GM18951 (cell line): ENCODE data around the gene EPS8.

Source experiments
- POLR2A ChIP-seq: IDR thresholded peaks from 4 replicates; pipeline ENCODE4 v1.6.1; 2011; ENCODE audit warnings: mild to moderate bottlenecking; ENCODE audit not compliant: insufficient read length, insufficient read depth; ENCODE audit errors: extremely low read depth
- in situ Hi-C: fragments of 300-500 bp; cut with MboI; formaldehyde crosslinking; loops from one replicate; pipeline ENCODE4 v1.12.0; 2022; ENCODE audit warnings: low sequenced_read_pairs, mixed read lengths, inconsistent platforms; ENCODE audit not compliant: unreplicated experiment

EPS8 gene

DNA sequence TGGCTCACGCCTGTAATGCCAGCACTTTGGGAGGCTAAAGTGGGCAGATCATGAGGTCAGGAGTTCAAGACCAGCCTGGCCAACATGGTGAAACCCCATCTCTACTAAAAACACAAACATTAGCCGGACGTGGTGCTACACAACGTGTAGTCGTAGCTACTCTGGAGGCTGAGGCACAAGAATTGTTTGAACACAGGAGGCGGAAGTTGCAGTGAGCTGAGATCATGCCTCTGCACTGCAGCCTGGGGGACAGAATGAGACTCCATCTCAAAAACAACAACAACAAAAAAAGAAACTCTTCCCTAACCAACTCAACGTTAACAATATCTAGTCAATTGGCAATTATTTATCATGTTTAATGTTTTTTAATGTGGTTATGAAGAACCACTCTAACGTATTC is 89.3 kb downstream of the EPS8 start:
- in situ Hi-C loops, result no loop called here
- no peak for TF ChIP-seq POLR2A

DNA sequence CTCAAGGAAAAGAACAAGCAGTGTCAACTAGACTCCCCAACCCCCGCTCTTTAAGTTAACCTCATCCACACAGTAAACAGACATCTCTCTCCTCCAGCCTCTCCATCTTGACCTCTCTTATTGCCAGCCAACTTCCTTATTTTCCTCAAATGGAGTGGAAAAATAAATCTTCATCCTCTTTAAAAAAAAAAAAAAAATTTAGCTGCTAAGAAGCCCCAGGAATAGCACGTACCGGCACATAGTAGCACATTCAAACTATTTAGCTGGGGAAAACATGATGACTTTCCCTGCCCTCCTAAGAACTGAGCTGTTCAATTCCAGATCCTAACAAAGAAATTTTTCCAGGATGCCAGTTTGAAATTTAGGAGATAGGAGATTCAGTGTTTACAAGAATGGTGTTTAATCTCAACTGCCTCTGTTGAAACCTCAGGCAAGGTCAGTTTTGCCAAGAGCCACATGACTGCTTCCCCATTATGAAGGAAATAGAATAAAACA is 90.8 kb downstream of the EPS8 start:
- in situ Hi-C loops, result no loop called here
- TF ChIP-seq POLR2A, result no peak

- in situ Hi-C loops, result no loop called here
- TF ChIP-seq POLR2A, result no peak
Measured at GRCh38 chr12:15697201-15697600, 92.0 kb downstream of the EPS8 start.

DNA sequence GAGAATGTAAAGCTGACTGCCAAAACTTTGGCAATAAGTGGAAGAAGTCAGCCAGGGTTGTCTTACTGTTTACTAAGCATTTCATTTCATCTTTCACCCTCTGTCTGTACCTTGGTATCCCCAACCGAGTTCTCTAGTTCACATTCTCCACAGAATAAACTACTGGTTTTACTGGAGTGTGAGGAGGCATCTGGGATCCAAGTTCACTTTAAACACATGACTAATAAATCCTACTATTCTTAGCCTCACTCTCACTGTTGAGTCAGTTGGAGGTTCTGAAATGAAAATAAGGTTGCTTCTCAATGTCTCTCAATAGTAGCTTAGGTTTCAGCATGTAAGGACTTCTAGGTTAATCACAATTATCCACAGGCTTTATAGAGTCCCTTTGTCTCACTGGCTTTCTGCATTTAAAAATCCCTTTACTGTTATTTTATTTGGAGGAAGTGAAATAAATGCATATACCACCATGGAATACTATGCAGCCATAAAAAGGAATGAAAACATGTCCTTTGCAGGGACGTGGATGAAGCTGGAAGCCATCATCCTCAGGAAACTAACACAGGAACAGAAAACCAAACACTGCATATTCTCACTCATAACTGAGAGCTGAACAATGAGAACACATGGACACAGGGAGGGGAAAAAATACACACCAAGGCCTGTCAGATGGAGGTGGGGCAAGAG is 95.8 kb downstream of the EPS8 start:
- in situ Hi-C loops, result no loop called here
- no peak for TF ChIP-seq POLR2A

DNA sequence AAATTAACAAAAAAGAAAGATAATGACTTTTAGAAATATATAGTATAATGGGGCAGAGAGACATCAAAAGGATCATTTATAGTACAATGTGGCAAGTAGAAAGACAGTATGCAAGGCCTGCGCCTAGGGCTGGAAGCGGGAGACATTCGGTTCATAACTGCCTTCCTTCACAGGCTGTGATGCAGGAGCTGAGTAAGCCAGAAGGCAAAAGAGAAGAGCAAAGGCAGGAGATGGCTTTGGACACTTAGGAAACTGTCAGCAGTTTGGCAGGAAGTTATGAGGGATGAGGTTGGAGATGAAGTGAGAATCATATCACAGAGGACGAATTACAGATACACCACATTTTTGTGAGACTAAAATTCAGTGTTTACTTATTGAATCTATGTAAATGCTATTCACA is 97.8 kb downstream of the EPS8 start:
- in situ Hi-C loops, result no loop called here
- no peak for TF ChIP-seq POLR2A

DNA sequence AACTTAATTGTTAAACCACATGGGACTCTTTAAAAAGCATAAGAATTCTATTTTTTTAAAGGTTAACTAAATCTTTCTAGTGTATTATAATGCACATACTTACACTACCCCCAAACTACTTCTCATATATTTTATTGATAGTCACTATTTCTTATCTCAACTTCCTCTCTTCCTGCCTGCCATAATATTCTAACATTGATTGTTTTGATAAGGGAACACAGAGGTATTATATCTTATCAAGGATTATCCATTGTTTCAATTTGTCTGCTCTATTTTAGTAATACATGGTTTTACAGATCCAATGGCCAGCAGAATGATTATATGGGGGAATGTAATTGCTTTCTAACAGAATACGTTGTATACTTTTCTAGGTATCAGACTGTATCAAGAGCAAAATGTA is 98.9 kb downstream of the EPS8 start:
- no peak for TF ChIP-seq POLR2A
- in situ Hi-C loops, result no loop called here

- in situ Hi-C loops, result no loop called here
- TF ChIP-seq POLR2A, result no peak
Measured at GRCh38 chr12:15689751-15690191, 99.4 kb downstream of the EPS8 start.

DNA sequence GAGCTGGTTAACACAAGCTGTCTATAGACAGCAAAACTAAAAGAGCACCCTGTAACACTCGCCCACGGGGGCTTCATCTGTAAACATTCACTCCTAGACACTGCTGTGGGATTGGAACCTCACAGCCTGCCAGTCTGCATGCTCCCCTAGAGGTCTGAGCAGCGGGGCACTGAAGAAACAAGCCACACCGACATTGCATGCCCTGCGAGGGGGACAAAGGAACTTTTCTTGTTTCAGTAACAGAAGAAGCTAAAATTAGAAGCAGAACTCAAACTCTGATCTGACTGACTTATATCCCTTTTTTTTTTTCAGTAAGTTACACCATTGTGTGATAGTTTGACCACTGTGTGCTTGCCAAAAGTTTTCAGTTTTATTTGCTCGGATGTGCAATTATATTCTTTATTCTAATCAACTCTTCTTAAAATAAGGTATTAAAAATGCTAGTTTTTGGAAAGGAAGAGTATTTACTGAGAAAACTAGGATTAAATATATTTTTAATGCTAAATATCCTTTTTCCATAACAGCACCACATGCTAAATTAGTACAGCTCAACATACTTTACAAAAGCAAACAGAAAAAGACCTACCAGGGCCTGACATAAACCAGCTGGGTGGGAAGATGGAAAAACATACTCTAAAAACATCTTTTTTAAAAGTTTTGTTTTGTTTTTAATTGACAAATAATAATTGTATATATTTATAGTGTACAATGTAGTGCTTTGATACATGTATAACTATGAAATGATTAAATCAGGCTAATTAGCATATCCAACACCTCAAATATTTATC is 100.2 kb downstream of the EPS8 start:
- in situ Hi-C loops, result no loop called here

GRCh38 chr12:15688202-15688736 is 100.9 kb downstream of the EPS8 start:
- in situ Hi-C loops, result no loop called here
- TF ChIP-seq POLR2A, result no peak

More for the DNA sequence above, 100.2 kb downstream of the EPS8 start:
- no peak for TF ChIP-seq POLR2A

GRCh38 chr12:15687583-15687982 is 101.6 kb downstream of the EPS8 start:
- in situ Hi-C loops, result no loop called here
- no peak for TF ChIP-seq POLR2A

GRCh38 chr12:15684896-15685658 is 104.1 kb downstream of the EPS8 start:
- TF ChIP-seq POLR2A, result no peak
- in situ Hi-C loops, result no loop called here

- TF ChIP-seq POLR2A, result no peak
- in situ Hi-C loops, result no loop called here
Measured at GRCh38 chr12:15682826-15683225, 106.4 kb downstream of the EPS8 start.

DNA sequence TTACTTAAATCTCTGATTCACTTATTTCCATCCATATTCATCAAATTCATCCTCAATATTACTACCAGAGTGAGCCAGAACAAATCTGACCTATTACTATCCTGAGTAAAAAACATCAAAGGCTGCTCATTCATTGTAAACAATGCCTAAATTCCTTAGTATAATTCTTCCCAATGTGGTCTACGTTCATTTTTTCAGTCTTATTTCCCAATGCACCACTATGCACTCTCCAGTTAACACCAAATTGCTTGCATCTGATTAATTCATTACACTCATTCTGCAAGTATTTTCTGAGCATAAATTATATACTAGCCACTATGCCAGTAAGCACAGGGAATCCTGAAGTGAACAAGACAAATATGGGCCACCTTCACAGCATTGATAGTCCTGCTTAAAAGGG is 110.0 kb downstream of the EPS8 start:
- in situ Hi-C loops, result no loop called here
- no peak for TF ChIP-seq POLR2A
